Smooth muscle cell (in vitro differentiated cells): ENCODE data around the gene JARID2. TPM values are rescaled to one million over a fixed set of nuclear protein-coding genes. Genes with fewer than 3 reads are reported as not detected.

ENCODE experiments used
- DNase-seq: peaks from one replicate; lab custom pipeline; 2025; ENCODE audit not compliant: unreplicated experiment; lab: John Stamatoyannopoulos, UW
- H2AFZ ChIP-seq: fragments of 200-600 bp; sonication (generic); 2 replicates; pipeline ENCODE4 v1.6.0; 2016; ENCODE audit warnings: antibody characterized with exemption, low read depth, mild to moderate bottlenecking
- H3F3A ChIP-seq: fragments of 200-600 bp; sonication (generic); 2 replicates; pipeline ENCODE4 v1.6.0; 2017; ENCODE audit warnings: antibody characterized with exemption, low read depth
- H3K27ac ChIP-seq: fragments of 200-600 bp; sonication (generic); 2 replicates; pipeline ENCODE4 v1.5.1; 2016; ENCODE audit warnings: low read depth, mild to moderate bottlenecking
- H3K27me3 ChIP-seq: fragments of 200-600 bp; sonication (generic); 2 replicates; pipeline ENCODE4 v1.6.1; 2016; ENCODE audit warnings: low read depth, mild to moderate bottlenecking
- H3K36me3 ChIP-seq: fragments of 200-600 bp; sonication (generic); 2 replicates; pipeline ENCODE4 v1.5.1; 2016; ENCODE audit warnings: low read depth
- H3K4me1 ChIP-seq: fragments of 200-600 bp; sonication (generic); 2 replicates; pipeline ENCODE4 v1.5.1; 2016; ENCODE audit warnings: low read depth
- H3K4me2 ChIP-seq: fragments of 200-600 bp; sonication (generic); 2 replicates; pipeline ENCODE4 v1.6.0; 2016; ENCODE audit warnings: mild to moderate bottlenecking
- H3K4me3 ChIP-seq: fragments of 200-600 bp; sonication (generic); 2 replicates; pipeline ENCODE4 v1.5.1; 2016; ENCODE audit warnings: mild to moderate bottlenecking
- H3K79me2 ChIP-seq: fragments of 200-600 bp; sonication (generic); 2 replicates; pipeline ENCODE4 v1.6.0; 2016; ENCODE audit warnings: low read depth, mild to moderate bottlenecking
- H3K9ac ChIP-seq: fragments of 200-600 bp; sonication (generic); 2 replicates; pipeline ENCODE4 v1.6.0; 2016; ENCODE audit warnings: low read depth
- H3K9me3 ChIP-seq: fragments of 200-600 bp; sonication (generic); replicated peaks from 2 replicates; pipeline ENCODE4 v1.5.1; 2016; ENCODE audit warnings: low read depth
- H4K20me1 ChIP-seq: fragments of 200-600 bp; sonication (generic); 2 replicates; pipeline ENCODE4 v1.6.0; 2016; ENCODE audit warnings: low read depth
- WGBS: methylation state at CpG from one replicate; pipeline ENCODE4 v1.1.7; 2016; ENCODE audit warnings: low lambda C conversion rate; 5-methylcytosine and 5-hydroxymethylcytosine counted together
- polyA plus RNA-seq: library from polyadenylated mRNA; unstranded; fragments of >200 nt; fragmentation: Nextera tagmentation; extraction: Ambion mirVana; gene quantifications from 2 replicates; pipeline ENCODE4 v1.2.1, GENCODE V29; 2016
- total RNA-seq: library from RNA; depleted of rRNA; stranded (reverse); fragments of >200 nt; gene quantifications from 2 replicates; pipeline ENCODE4 v1.2.3, GENCODE V29; 2014
- TF ChIP-seq, protein P1 (sequence below): fragments of 200-600 bp; sonication (generic); IDR thresholded peaks from 2 replicates; pipeline ENCODE4 v1.5.1; 2017; ENCODE audit warnings: borderline replicate concordance, mild to moderate bottlenecking, antibody characterized with exemption; ENCODE audit not compliant: insufficient read depth, poor library complexity, severe bottlenecking

JARID2 gene
- total and polyA plus RNA-seq, 2 experiments from 2014 or later, result 5.2 to 10.2 TPM

DNA sequence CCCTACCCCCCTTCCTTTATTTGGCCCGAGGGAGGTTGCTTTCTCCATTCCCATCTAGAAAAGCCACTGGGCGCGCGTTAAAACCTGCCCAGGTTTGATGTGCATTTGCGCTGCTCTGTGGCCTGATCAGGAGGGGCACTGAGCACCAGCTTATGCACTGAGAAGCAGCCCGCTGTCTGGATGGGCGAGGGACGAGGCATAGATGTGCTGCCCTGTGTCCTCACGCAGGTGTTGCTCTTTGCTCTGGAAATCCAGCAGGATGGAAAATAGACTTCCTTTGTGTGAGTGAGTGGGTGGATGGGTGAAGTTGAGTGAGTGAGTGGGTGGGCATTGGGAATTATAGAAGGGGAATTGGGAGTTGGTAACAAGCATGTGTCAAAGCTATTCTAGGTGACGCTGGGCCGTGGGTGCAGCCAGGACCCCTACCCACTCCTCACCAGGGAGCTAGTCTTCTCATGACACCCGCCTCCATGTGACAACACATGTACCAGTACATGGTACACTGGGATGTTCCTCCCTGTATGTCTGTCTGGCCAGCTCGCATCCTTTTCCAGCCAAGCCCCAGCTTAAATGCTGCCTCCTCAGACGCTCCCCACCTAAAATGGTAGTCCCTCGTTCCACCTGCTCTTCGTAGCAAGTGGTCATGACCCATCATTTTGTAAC, 254.3 kb downstream of the JARID2 start:
- H3K36me3 ChIP-seq, result no peaks in the 10 kb centered on the region
- TF ChIP-seq, protein P1, sequence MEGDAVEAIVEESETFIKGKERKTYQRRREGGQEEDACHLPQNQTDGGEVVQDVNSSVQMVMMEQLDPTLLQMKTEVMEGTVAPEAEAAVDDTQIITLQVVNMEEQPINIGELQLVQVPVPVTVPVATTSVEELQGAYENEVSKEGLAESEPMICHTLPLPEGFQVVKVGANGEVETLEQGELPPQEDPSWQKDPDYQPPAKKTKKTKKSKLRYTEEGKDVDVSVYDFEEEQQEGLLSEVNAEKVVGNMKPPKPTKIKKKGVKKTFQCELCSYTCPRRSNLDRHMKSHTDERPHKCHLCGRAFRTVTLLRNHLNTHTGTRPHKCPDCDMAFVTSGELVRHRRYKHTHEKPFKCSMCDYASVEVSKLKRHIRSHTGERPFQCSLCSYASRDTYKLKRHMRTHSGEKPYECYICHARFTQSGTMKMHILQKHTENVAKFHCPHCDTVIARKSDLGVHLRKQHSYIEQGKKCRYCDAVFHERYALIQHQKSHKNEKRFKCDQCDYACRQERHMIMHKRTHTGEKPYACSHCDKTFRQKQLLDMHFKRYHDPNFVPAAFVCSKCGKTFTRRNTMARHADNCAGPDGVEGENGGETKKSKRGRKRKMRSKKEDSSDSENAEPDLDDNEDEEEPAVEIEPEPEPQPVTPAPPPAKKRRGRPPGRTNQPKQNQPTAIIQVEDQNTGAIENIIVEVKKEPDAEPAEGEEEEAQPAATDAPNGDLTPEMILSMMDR, result no peak
- H3K4me2 ChIP-seq, result no peak overlapping the region
- H3K27ac ChIP-seq, result no peak overlapping the region
- no peaks in the 10 kb centered on the region for H3K79me2 ChIP-seq
- H3F3A ChIP-seq, result no peaks in the 10 kb centered on the region
- WGBS, result 89% methylated on average over 16 of the region's 16 CpGs
- H3K9me3 ChIP-seq, result no peaks in the 10 kb centered on the region
- no peak overlapping the region for H3K9ac ChIP-seq
- peaks cover 49% of the 10 kb centered on the region for H4K20me1 ChIP-seq
- no peak overlapping the region for H2AFZ ChIP-seq
- no peaks in the 10 kb centered on the region for H3K4me1 ChIP-seq
- no peaks in the 10 kb centered on the region for H3K27me3 ChIP-seq
- H3K4me3 ChIP-seq, result no peak overlapping the region
- DNase-seq, result no peak

DNA sequence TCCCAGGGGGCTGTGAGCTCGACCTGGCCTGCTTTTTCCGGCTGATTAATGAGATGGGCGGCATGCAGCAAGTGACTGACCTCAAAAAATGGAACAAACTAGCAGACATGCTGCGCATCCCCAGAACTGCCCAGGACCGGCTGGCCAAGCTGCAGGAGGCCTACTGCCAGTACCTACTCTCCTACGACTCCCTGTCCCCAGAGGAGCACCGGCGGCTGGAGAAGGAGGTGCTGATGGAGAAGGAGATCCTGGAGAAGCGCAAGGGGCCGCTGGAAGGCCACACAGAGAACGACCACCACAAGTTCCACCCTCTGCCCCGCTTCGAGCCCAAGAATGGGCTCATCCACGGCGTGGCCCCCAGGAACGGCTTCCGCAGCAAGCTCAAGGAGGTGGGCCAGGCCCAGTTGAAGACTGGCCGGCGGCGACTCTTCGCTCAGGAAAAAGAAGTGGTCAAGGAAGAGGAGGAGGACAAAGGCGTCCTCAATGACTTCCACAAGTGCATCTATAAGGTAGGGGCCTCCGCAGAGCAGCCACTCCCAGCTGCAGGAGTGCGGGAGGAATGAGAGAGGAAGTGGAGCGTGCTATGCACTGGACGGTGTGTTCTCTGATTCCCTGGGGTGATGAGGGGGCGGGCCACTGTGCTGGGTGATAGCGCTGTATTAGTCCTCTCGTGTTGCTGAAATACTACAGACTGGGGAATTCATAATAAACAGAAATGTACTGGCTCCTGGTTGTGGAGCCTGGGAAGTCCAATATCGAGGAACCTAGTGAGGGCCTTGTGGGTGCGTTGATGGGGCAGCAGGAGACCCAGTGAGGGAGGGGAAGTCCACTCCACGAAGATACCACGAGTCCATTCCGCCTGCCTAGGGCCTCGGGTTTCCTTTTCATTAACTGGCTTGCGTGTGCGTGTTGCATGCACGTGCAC, 255.3 kb downstream of the JARID2 start:
- Histone ChIP-seq H3K4me2 (no peak overlapping the region), H3K4me3 (no peak overlapping the region), H4K20me1 (peaks cover 51% of the 10 kb centered on the region), H3K9me3 (no peaks in the 10 kb centered on the region), H3K27ac (no peak overlapping the region), H3K4me1 (no peaks in the 10 kb centered on the region), H3K36me3 (no peaks in the 10 kb centered on the region), H3F3A (no peaks in the 10 kb centered on the region), H2AFZ (no peak overlapping the region), H3K27me3 (no peaks in the 10 kb centered on the region), H3K9ac (no peak overlapping the region), H3K79me2 (no peaks in the 10 kb centered on the region)
- 94% methylated on average over 38 of the region's 38 CpGs for WGBS
- TF ChIP-seq, protein P1, result no peak
- DNase-seq, result no peak

- Histone ChIP-seq H3K9me3 (no peaks in the 10 kb centered on the region), H4K20me1 (peaks cover 59% of the 10 kb centered on the region), H3K27me3 (no peaks in the 10 kb centered on the region), H3K9ac (no peak overlapping the region), H3F3A (no peaks in the 10 kb centered on the region), H2AFZ (no peak overlapping the region), H3K79me2 (no peaks in the 10 kb centered on the region), H3K27ac (no peak overlapping the region), H3K4me2 (no peak overlapping the region), H3K4me1 (no peaks in the 10 kb centered on the region), H3K36me3 (no peaks in the 10 kb centered on the region), H3K4me3 (no peak overlapping the region)
- 86% methylated on average over 19 of the region's 19 CpGs for WGBS
- TF ChIP-seq, protein P1, result no peak
- DNase-seq, result peak; percentile 3
Measured at GRCh38 chr6:15501826-15502445, 256.1 kb downstream of the JARID2 start.
